ENCODE results near the gene RNF212B. TPM values are rescaled to one million over a fixed set of nuclear protein-coding genes. Genes with fewer than 3 reads are reported as not detected.
A peak's percentile ranks its signal among the peaks of the same experiment; 100 is the strongest.

RNF212B gene
- total and polyA plus RNA-seq, 2 of the 13 experiments (the other 11 are each of a cell fraction or from before 2014, with no cell fraction given), result 0.05 TPM; not detected in 1

- TF ChIP-seq MAZ (IDR thresholded peaks at IDR 0.05; ENCODE audit: borderline replicate concordance, low read depth, low read length) (peak; percentile 94), MAZ (CRISPR knock-in tag; IDR thresholded peaks at IDR 0.05; ENCODE audit: low read depth) (peak; percentile 99), ZGPAT (CRISPR knock-in tag; IDR thresholded peaks at IDR 0.05) (peak; percentile 29), MAFK (conservative IDR thresholded peaks at IDR 0.05 in 1 of 2, IDR thresholded peaks at IDR 0.05 in 1 of 2; ENCODE audit: low read length in 2 of 2) (peak; percentile 95 to 99), TBL1XR1 (IDR thresholded peaks at IDR 0.05; ENCODE audit: borderline replicate concordance, low read length, partially characterized antibody) (peak; percentile 73), YEATS2 (CRISPR knock-in tag; IDR thresholded peaks at IDR 0.05; ENCODE audit: borderline replicate concordance) (peak; percentile 74; the same call in 1 of the 2 replicates), ZNF101 (CRISPR knock-in tag; IDR thresholded peaks at IDR 0.05; ENCODE audit: borderline replicate concordance, low read depth) (no peak), FOXK1 (CRISPR knock-in tag; IDR thresholded peaks at IDR 0.05; ENCODE audit: borderline replicate concordance, low read depth) (peak; percentile 97; the same call in 1 of the 2 replicates), SNRNP70 (IDR thresholded peaks at IDR 0.05; ENCODE audit: low read depth, low read length) (no peak), ZNF543 (CRISPR knock-in tag; IDR thresholded peaks at IDR 0.05) (no peak), SP5 (CRISPR knock-in tag; IDR thresholded peaks at IDR 0.05; ENCODE audit: borderline replicate concordance, low read depth) (peak; percentile 91), ZNF670 (CRISPR knock-in tag; IDR thresholded peaks at IDR 0.05; ENCODE audit: borderline replicate concordance) (no peak), GABPB1 (CRISPR knock-in tag; IDR thresholded peaks at IDR 0.05) (peak; percentile 84), ZNF761 (CRISPR knock-in tag; conservative IDR thresholded peaks at IDR 0.05) (peak; percentile 91), E2F2 (CRISPR knock-in tag; IDR thresholded peaks at IDR 0.05; ENCODE audit: borderline replicate concordance) (no peak), BRD4 (CRISPR knock-in tag; IDR thresholded peaks at IDR 0.05) (peak; percentile 78; the same call in 1 of the 2 replicates), SIX4 (CRISPR knock-in tag; IDR thresholded peaks at IDR 0.05) (peak; percentile 64; the same call in 1 of the 2 replicates), ZBTB44 (CRISPR knock-in tag; IDR thresholded peaks at IDR 0.05) (peak; percentile 95), SKIL (CRISPR knock-in tag; IDR thresholded peaks at IDR 0.05; ENCODE audit: borderline replicate concordance) (no peak)
- TF ChIP-seq, protein P1, sequence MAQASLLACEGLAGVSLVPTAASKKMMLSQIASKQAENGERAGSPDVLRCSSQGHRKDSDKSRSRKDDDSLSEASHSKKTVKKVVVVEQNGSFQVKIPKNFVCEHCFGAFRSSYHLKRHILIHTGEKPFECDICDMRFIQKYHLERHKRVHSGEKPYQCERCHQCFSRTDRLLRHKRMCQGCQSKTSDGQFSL (CRISPR knock-in tag; IDR thresholded peaks at IDR 0.05), result peak; percentile 28; the same call in 1 of the 2 replicates
These were observed 63.7 kb downstream of the RNF212B start (continued) for GRCh38 chr14:23301288-23301968.

Data from HepG2 (cell line).